Measurements from ENCODE around the gene EHMT1. TPM values are rescaled to one million over a fixed set of nuclear protein-coding genes. Genes with fewer than 3 reads are reported as not detected.

Gene EHMT1
- total and polyA plus RNA-seq, 2 experiments from 2014 or later, result 162 to 177 TPM

DNA sequence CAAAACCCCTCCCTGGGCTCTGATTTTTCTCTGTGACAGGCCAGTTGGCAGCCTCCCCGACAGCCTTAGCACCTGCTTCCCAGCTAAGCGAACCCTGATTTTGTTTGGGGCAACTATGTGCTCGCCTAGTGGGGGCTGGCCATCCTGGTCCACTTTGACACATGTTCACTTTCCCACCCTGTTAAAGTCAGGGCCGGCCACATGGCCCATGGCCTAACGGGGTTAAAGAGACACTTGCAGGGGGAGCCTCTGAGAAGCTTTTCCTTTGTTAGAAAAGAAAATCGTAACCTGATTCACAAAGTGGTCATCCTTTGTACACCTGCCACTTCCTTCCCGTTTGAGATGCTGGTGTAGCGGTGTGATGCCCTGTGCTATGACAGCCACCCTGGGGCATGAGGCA, 257.5 kb downstream of the EHMT1 start:
- no peak for DNase-seq (ENCODE audit: low spot score)
- no peak overlapping the region for H3K27ac Mint-ChIP-seq
- Histone ChIP-seq H3K4me2 (no peak overlapping the region), H3F3A (replicated peaks; ENCODE audit: low read depth) (no peaks in the 10 kb centered on the region), H3K4me1 (ENCODE audit: insufficient read depth) (no peaks in the 10 kb centered on the region; the same call in 1 of the 2 replicates), H3K27me3 (ENCODE audit: insufficient read depth) (peaks cover 16% of the 10 kb centered on the region; the same call in 1 of the 2 replicates), H3K4me3 (no peak overlapping the region), H4K20me1 (replicated peaks; ENCODE audit: insufficient read depth) (peaks cover 8% of the 10 kb centered on the region; the same call in 1 of the 2 replicates), H3K79me2 (replicated peaks; ENCODE audit: insufficient read depth) (no peaks in the 10 kb centered on the region), H3K27ac (ENCODE audit: low read depth) (no peak overlapping the region), H3K9me2 (ENCODE audit: insufficient read depth) (no peaks in the 10 kb centered on the region), H3K36me3 (ENCODE audit: insufficient read depth) (no peaks in the 10 kb centered on the region), H2AFZ (no peak overlapping the region)
- H3K9me3 Mint-ChIP-seq, result peaks cover 3% of the 10 kb centered on the region
- ATAC-seq, result no peak
- no peak for TF ChIP-seq ZNF331 (CRISPR knock-in tag; IDR thresholded peaks at IDR 0.05; ENCODE audit: low read depth)
- TF ChIP-seq ZNF462 (CRISPR knock-in tag; IDR thresholded peaks at IDR 0.05), result no peak
- TF ChIP-seq, protein P1, sequence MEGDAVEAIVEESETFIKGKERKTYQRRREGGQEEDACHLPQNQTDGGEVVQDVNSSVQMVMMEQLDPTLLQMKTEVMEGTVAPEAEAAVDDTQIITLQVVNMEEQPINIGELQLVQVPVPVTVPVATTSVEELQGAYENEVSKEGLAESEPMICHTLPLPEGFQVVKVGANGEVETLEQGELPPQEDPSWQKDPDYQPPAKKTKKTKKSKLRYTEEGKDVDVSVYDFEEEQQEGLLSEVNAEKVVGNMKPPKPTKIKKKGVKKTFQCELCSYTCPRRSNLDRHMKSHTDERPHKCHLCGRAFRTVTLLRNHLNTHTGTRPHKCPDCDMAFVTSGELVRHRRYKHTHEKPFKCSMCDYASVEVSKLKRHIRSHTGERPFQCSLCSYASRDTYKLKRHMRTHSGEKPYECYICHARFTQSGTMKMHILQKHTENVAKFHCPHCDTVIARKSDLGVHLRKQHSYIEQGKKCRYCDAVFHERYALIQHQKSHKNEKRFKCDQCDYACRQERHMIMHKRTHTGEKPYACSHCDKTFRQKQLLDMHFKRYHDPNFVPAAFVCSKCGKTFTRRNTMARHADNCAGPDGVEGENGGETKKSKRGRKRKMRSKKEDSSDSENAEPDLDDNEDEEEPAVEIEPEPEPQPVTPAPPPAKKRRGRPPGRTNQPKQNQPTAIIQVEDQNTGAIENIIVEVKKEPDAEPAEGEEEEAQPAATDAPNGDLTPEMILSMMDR (conservative IDR thresholded peaks at IDR 0.05; ENCODE audit: low read depth in 2 of 2), result no peak
- no peak for TF ChIP-seq NANOG (IDR thresholded peaks at IDR 0.05; ENCODE audit: borderline replicate concordance)
- TF ChIP-seq, protein P2, sequence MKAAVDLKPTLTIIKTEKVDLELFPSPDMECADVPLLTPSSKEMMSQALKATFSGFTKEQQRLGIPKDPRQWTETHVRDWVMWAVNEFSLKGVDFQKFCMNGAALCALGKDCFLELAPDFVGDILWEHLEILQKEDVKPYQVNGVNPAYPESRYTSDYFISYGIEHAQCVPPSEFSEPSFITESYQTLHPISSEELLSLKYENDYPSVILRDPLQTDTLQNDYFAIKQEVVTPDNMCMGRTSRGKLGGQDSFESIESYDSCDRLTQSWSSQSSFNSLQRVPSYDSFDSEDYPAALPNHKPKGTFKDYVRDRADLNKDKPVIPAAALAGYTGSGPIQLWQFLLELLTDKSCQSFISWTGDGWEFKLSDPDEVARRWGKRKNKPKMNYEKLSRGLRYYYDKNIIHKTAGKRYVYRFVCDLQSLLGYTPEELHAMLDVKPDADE (IDR thresholded peaks at IDR 0.05), result no peak
- no peak for TF ChIP-seq EZH2phosphoT487 (IDR thresholded peaks at IDR 0.05; ENCODE audit: unreplicated experiment)
- TF ChIP-seq STAT1 (IDR thresholded peaks at IDR 0.05; ENCODE audit: unreplicated experiment), result no peak
- 0 out of 3 replicates have a peak overlapping the region, but pooled peaks have one; percentile 36 for H3K4me3 Mint-ChIP-seq
- peaks cover 4% of the 10 kb centered on the region for H3K4me1 Mint-ChIP-seq
- H3K27me3 Mint-ChIP-seq (ENCODE audit: insufficient read depth, low read depth, poor library complexity), result peaks cover 18% of the 10 kb centered on the region
- H3K36me3 Mint-ChIP-seq (ENCODE audit: low read depth), result no peaks in the 10 kb centered on the region; the same call in 2 of the 3 replicates
